Right lobe of liver (tissue), 6 donors: ENCODE measurements around the gene ARMH3. TPM values are rescaled to one million over a fixed set of nuclear protein-coding genes. Genes with fewer than 3 reads are reported as not detected.

ENCODE experiments used
- ATAC-seq, 4 donors: fragments of 200-7000 bp; cut with Tn5 transposase; one replicate each; pipeline ENCODE4 v1.9.1; 2020; ENCODE audit warnings: mild to moderate bottlenecking in 4 of 4, moderate library complexity in 4 of 4
- DNase-seq, 3 donors: peaks; one replicate each; pipeline ENCODE4 v3.0.0-alpha.2; 2020
- H3K27ac ChIP-seq, 3 donors: fragments of 200-600 bp; one replicate each; pipeline ENCODE4 v1.8.0; 2022
- H3K27me3 ChIP-seq, 2 donors: fragments of 200-600 bp; one replicate each; pipeline ENCODE4 v1.8.0; 2022
- H3K36me3 ChIP-seq, 4 donors: fragments of 200-600 bp; sonication (generic) in 1 of 4; one replicate each; pipeline versions ENCODE4 v1.5.1 to v1.8.0; 2017 to 2022; ENCODE audit warnings: control low read depth in 1 of 4
- H3K4me1 ChIP-seq, 4 donors: fragments of 200-600 bp; sonication (generic) in 1 of 4; one replicate each; pipeline versions ENCODE4 v1.5.1 to v1.8.0; 2017 to 2022; ENCODE audit warnings: control low read depth in 1 of 4
- H3K4me3 ChIP-seq, 3 donors: fragments of 200-600 bp; one replicate each; pipeline ENCODE4 v1.8.0; 2022
- H3K9me3 ChIP-seq, 4 donors: fragments of 200-600 bp; sonication (generic) in 1 of 4; one replicate each; pipeline versions ENCODE4 v1.5.1 to v1.8.0; 2017 to 2022; ENCODE audit warnings: control low read depth in 1 of 4
- CTCF ChIP-seq, 4 donors: fragments of 200-600 bp in 3 of 4; fragments of 450-650 bp in 1 of 4; IDR thresholded peaks; one replicate each; pipeline versions ENCODE4 v1.5.1 to v1.8.0; 2016 to 2022; ENCODE audit warnings: antibody characterized with exemption in 4 of 4, mild to moderate bottlenecking in 2 of 4
- POLR2A ChIP-seq: fragments of 450-650 bp; IDR thresholded peaks from one replicate; pipeline ENCODE4 v1.6.1; 2017; ENCODE audit warnings: antibody characterized with exemption, mild to moderate bottlenecking
- WGBS: methylation state at CpG from one replicate; pipeline ENCODE4 v1.1.6; 2018; ENCODE audit warnings: low coverage, low lambda C conversion rate; ENCODE audit not compliant: insufficient coverage; ENCODE audit errors: missing lambda C conversion rate; 5-methylcytosine and 5-hydroxymethylcytosine counted together
- intact Hi-C, 2 donors: fragments of 100-400 bp; cut with DNase I; formaldehyde crosslinking; loops; one replicate each; pipeline versions ENCODE4 v1.11.2 to v1.14.1; 2022
- total RNA-seq, 6 experiments: library from RNA; depleted of rRNA in 2 of 6; stranded (reverse); fragments of >200 nt in 2 of 6; fragmentation: NEBNext Ultra II Directional in 3 of 6; extraction: Animal tissue kit (Norgen Biotek cat#: 25700) in 3 of 6; gene quantifications; one replicate each; pipeline versions ENCODE4 v1.1.0 to v1.2.4, GENCODE V29; 2016 to 2023
- donor health status: DM: no; HTN: yes; CAD: no.
- donor health status: DM: no; HTN: no; CAD: no.
- donor health status: DM: no; HTN: no; CAD: no.
- donor health status: DM: no; HTN: yes; CAD: no.
- donor health status: DM: no; HTN: yes; CAD: no.

The ARMH3 gene
- total RNA-seq, 6 experiments from 2014 or later, result 8.5 to 13.4 (median 11.6) TPM

- no peak overlapping the region for H3K4me3 ChIP-seq
- intact Hi-C loops, result no loop called here
- no peak overlapping the region for H3K27ac ChIP-seq
- TF ChIP-seq POLR2A, result no peak
- TF ChIP-seq CTCF (IDR thresholded peaks at IDR 0.05), result no peak
- no peaks in the 10 kb centered on the region for H3K9me3 ChIP-seq
- WGBS, result 88% methylated on average over 2 of the region's 8 CpGs
- ATAC-seq (no peak), DNase-seq (no peak)
- H3K4me1 ChIP-seq, result no peaks in the 10 kb centered on the region
- H3K27me3 ChIP-seq, result no peaks in the 10 kb centered on the region
- peaks cover 0 to 32% (median 7%) of the 10 kb centered on the region in 4 donors for H3K36me3 ChIP-seq
Measured at GRCh38 chr10:101959346-101959916, 96.5 kb downstream of the ARMH3 start.

- TF ChIP-seq CTCF (IDR thresholded peaks at IDR 0.05) (no peak), POLR2A (no peak)
- Histone ChIP-seq H3K27ac (no peak overlapping the region), H3K9me3 (no peaks in the 10 kb centered on the region), H3K27me3 (no peaks in the 10 kb centered on the region), H3K4me3 (no peak overlapping the region), H3K4me1 (no peaks in the 10 kb centered on the region), H3K36me3 (peaks cover 0 to 34% (median 7%) of the 10 kb centered on the region in 4 donors)
- DNase-seq (no peak), ATAC-seq (no peak)
- 100% methylated on average over 1 of the region's 1 CpG for WGBS
- intact Hi-C loops, result no loop called here
Measured at GRCh38 chr10:101958691-101959090, 97.3 kb downstream of the ARMH3 start.

GRCh38 chr10:101956898-101957297 is 99.1 kb downstream of the ARMH3 start:
- intact Hi-C loops, result no loop called here
- peaks cover 0 to 34% (median 7%) of the 10 kb centered on the region in 4 donors for H3K36me3 ChIP-seq
- H3K9me3 ChIP-seq, result no peaks in the 10 kb centered on the region
- TF ChIP-seq CTCF (IDR thresholded peaks at IDR 0.05) (no peak), POLR2A (no peak)
- no peaks in the 10 kb centered on the region for H3K4me1 ChIP-seq
- no peak overlapping the region for H3K27ac ChIP-seq
- no peak for DNase-seq
- no peak overlapping the region for H3K4me3 ChIP-seq
- ATAC-seq, result no peak
- WGBS, result 86% methylated on average over 1 of the region's 1 CpG
- no peaks in the 10 kb centered on the region for H3K27me3 ChIP-seq

- intact Hi-C loops, result no loop called here
- H3K36me3 ChIP-seq, result peaks cover 0 to 34% (median 7%) of the 10 kb centered on the region in 4 donors
- H3K27ac ChIP-seq, result no peak overlapping the region
- ATAC-seq (no peak), DNase-seq (no peak)
- H3K9me3 ChIP-seq, result no peaks in the 10 kb centered on the region
- no peak for TF ChIP-seq POLR2A
- TF ChIP-seq CTCF (IDR thresholded peaks at IDR 0.05), result no peak
- H3K27me3 ChIP-seq, result no peaks in the 10 kb centered on the region
- no peak overlapping the region for H3K4me3 ChIP-seq
- WGBS, result 88% methylated on average over 1 of the region's 1 CpG
- H3K4me1 ChIP-seq, result no peaks in the 10 kb centered on the region
Measured at GRCh38 chr10:101956117-101956516, 99.9 kb downstream of the ARMH3 start.

- intact Hi-C loops, result no loop called here
- Histone ChIP-seq H3K36me3 (peaks cover 0 to 30% (median 6%) of the 10 kb centered on the region in 4 donors), H3K4me1 (peaks cover 0 to 5% (median 0%) of the 10 kb centered on the region in 4 donors), H3K27me3 (no peaks in the 10 kb centered on the region), H3K9me3 (peaks cover 0 to 6% (median 0%) of the 10 kb centered on the region in 4 donors), H3K27ac (no peak overlapping the region), H3K4me3 (no peak overlapping the region)
- WGBS, result 85% methylated on average over 2 of the region's 2 CpGs
- TF ChIP-seq CTCF (IDR thresholded peaks at IDR 0.05) (no peak), POLR2A (no peak)
- DNase-seq (no peak), ATAC-seq (no peak)
Measured at GRCh38 chr10:101952191-101952590, 103.8 kb downstream of the ARMH3 start.
